ENCODE measurements around the gene BIN2. TPM values are rescaled to one million over a fixed set of nuclear protein-coding genes. Genes with fewer than 3 reads are reported as not detected.

Gene BIN2
- total and polyA plus RNA-seq, 2 of the 4 experiments (the other 2 are of a cell fraction), result not detected

GRCh38 chr12:51269174-51270066 is 54.6 kb downstream of the BIN2 start:
- H3K9me1 ChIP-seq (ENCODE audit: insufficient read depth, low read length), result peaks cover 13% of the 10 kb centered on the region
- H4K20me1 ChIP-seq (ENCODE audit: insufficient read depth, low read length), result no peaks in the 10 kb centered on the region
- peak overlapping the region; percentile 34 for H3K56ac ChIP-seq (ENCODE audit: extremely low read depth, insufficient read depth, low read length)
- peak overlapping the region; percentile 29 for H3K14ac ChIP-seq (replicated peaks; ENCODE audit: low read depth, low read length)
- H3K23ac ChIP-seq (ENCODE audit: low read depth, low read length), result peak overlapping the region; percentile 82
- H2BK120ac ChIP-seq (ENCODE audit: low read depth, low read length), result peak overlapping the region; percentile 59
- H3K4ac ChIP-seq (ENCODE audit: low read depth, low read length), result peak overlapping the region; percentile 66
- peak overlapping the region; percentile 41 for H3K4me2 ChIP-seq (ENCODE audit: low read depth, low read length)
- TF ChIP-seq POLR2A (IDR thresholded peaks at IDR 0.05; ENCODE audit: low read depth, low read length) (no peak), BHLHE40 (IDR thresholded peaks at IDR 0.05; ENCODE audit: low read depth, low read length) (no peak), SMC3 (IDR thresholded peaks at IDR 0.05; ENCODE audit: low read depth, low read length) (0 out of 2 replicates have a peak, but pooled peaks have one; percentile 27), USF2 (IDR thresholded peaks at IDR 0.05; ENCODE audit: low read depth, low read length) (no peak), CTCF (conservative IDR thresholded peaks at IDR 0.05; ENCODE audit: low read depth, low read length) (peak; percentile 28), RAD21 (IDR thresholded peaks at IDR 0.05; ENCODE audit: low read length) (peak; percentile 41)
- CTCF ChIA-PET, result interaction anchor here (0.8 to 2.7 kb wide), 2 partner anchors 71 to 82 kb away, joined by 3 to 19 read pairs; no protein-coding TSS in a partner anchor
- peak overlapping the region; percentile 37; the same call in 1 of the 2 replicates for H3K9ac ChIP-seq (ENCODE audit: low read depth, low read length)
- no TSS peak for BruUV-seq (replicated peaks)
- H3K79me1 ChIP-seq (ENCODE audit: low read depth in 1 of 2, low read length in 2 of 2), result peaks cover 19 to 56% of the 10 kb centered on the region in 2 experiments
- peaks cover 3% of the 10 kb centered on the region; the same call in 1 of the 2 replicates for H3K4me1 ChIP-seq (ENCODE audit: control insufficient read depth, insufficient read depth, low read length)
- no peak overlapping the region; the same call in 2 of the 3 replicates for H2BK15ac ChIP-seq (ENCODE audit: low read depth, low read length)
- intact Hi-C loops (cut with micrococcal nuclease) (loop anchor here (1.0 kb wide), 1 partner anchor 72 kb away; no protein-coding TSS in a partner anchor), dilution Hi-C loops (cut with HindIII; ENCODE audit: low sequenced_read_pairs, unreplicated experiment) (no loop called here), in situ Hi-C loops (cut with MboI; ENCODE audit: low sequenced_read_pairs) (no loop called here)
- H2AK9ac ChIP-seq (replicated peaks; ENCODE audit: low read depth, low read length, poor library complexity), result peak overlapping the region; percentile 93
- H4K5ac ChIP-seq (ENCODE audit: low read depth, low read length), result peak overlapping the region; percentile 37
- 0 out of 2 replicates have a peak overlapping the region, but pooled peaks have one; percentile 23 for H4K91ac ChIP-seq (ENCODE audit: insufficient read depth, low read depth, low read length)
- peak; percentile 50 for ATAC-seq (ENCODE audit: low read depth)
- WGBS, 2 experiments (ENCODE audit: extremely low coverage in 2 of 2, insufficient read length in 1 of 2), result 47% methylated on average over 7 of the region's 59 CpGs; no CpG with 5 or more reads in 1 of the 2 experiments
- H2AFZ ChIP-seq (replicated peaks; ENCODE audit: low read length, poor library complexity), result peak overlapping the region; percentile 83
- H2BK20ac ChIP-seq (ENCODE audit: low read depth, low read length), result no peak overlapping the region; the same call in 1 of the 2 replicates
- no peaks in the 10 kb centered on the region for H3K36me3 ChIP-seq (ENCODE audit: control insufficient read depth, insufficient read depth, low read length)
- POLR2A ChIA-PET (ENCODE audit: unreplicated experiment), result no interaction called here
- no peaks in the 10 kb centered on the region for H3K9me3 ChIP-seq (ENCODE audit: control insufficient read depth, insufficient read depth, low read length)
- no peak for DNase-seq
- peak overlapping the region; percentile 60; the same call in 1 of the 2 replicates for H2AK5ac ChIP-seq (ENCODE audit: low read depth, low read length)
- H3K18ac ChIP-seq (ENCODE audit: low read depth, low read length), result no peak overlapping the region
- no peak overlapping the region; the same call in 1 of the 2 replicates for H3K27ac ChIP-seq (ENCODE audit: insufficient read depth, low read length)
- H2BK5ac ChIP-seq (ENCODE audit: low read depth, low read length, poor library complexity, severe bottlenecking), result no peak overlapping the region
- H3K4me3 ChIP-seq (ENCODE audit: insufficient read depth, low read depth, low read length), result peak overlapping the region; percentile 74
- H4K8ac ChIP-seq (ENCODE audit: low read depth in 2 of 2, low read length in 2 of 2), result peak overlapping the region; percentile 79 to 80
- no peaks in the 10 kb centered on the region for H3K27me3 ChIP-seq (ENCODE audit: control insufficient read depth, insufficient read depth, low read length)

Data from IMR-90 (cell line).